ENCODE results near the gene COL10A1. TPM values are rescaled to one million over a fixed set of nuclear protein-coding genes. Genes with fewer than 3 reads are reported as not detected.
A peak's percentile ranks its signal among the peaks of the same experiment; 100 is the strongest.

Gene COL10A1
- polyA plus RNA-seq, 1 experiment: 0.11 TPM

GRCh38 chr6:116074732-116075390, 51.1 kb downstream of the COL10A1 start:
- POLR2A ChIA-PET: no interaction called here
- no peaks in the 10 kb centered on the region for H3K27me3 ChIP-seq (ENCODE audit: control insufficient read depth, insufficient read depth, low read length)
- TF ChIP-seq CTCF (IDR thresholded peaks at IDR 0.05; ENCODE audit: insufficient read depth, low read depth, low read length): no peak
- no peaks in the 10 kb centered on the region for H3K36me3 ChIP-seq (ENCODE audit: control insufficient read depth, insufficient read depth, low read length)
- no peak for DNase-seq (ENCODE audit: low read depth)
- CTCF ChIA-PET: interaction anchor here (1.2 kb wide), 1 partner anchor 9 kb away, joined by 3 read pairs; no protein-coding TSS in a partner anchor
- no peak overlapping the region for H3K4me3 ChIP-seq (ENCODE audit: low read depth, low read length)

- POLR2A ChIA-PET: no interaction called here
- no peak overlapping the region for H3K4me3 ChIP-seq (ENCODE audit: low read depth, low read length)
These were observed 52.0 kb downstream of the COL10A1 start for GRCh38 chr6:116073765-116074440.

GRCh38 chr6:116072368-116072767, 53.6 kb downstream of the COL10A1 start:
- CTCF ChIA-PET: no interaction called here
- no peak overlapping the region for H3K4me3 ChIP-seq (ENCODE audit: low read depth, low read length)
- no peaks in the 10 kb centered on the region for H3K36me3 ChIP-seq (ENCODE audit: control insufficient read depth, insufficient read depth, low read length)
- H3K27me3 ChIP-seq (ENCODE audit: control insufficient read depth, insufficient read depth, low read length): no peaks in the 10 kb centered on the region
- DNase-seq (ENCODE audit: low read depth): no peak
- TF ChIP-seq CTCF (IDR thresholded peaks at IDR 0.05; ENCODE audit: insufficient read depth, low read depth, low read length): no peak
- POLR2A ChIA-PET: no interaction called here

More at GRCh38 chr6:116073765-116074440, 52.0 kb downstream of the COL10A1 start:
- no peak for TF ChIP-seq CTCF (IDR thresholded peaks at IDR 0.05; ENCODE audit: insufficient read depth, low read depth, low read length)
- no peaks in the 10 kb centered on the region for H3K27me3 ChIP-seq (ENCODE audit: control insufficient read depth, insufficient read depth, low read length)
- CTCF ChIA-PET: interaction anchor here (1.2 kb wide), 1 partner anchor 10 kb away, joined by 3 read pairs; no protein-coding TSS in a partner anchor
- no peaks in the 10 kb centered on the region for H3K36me3 ChIP-seq (ENCODE audit: control insufficient read depth, insufficient read depth, low read length)
- DNase-seq (ENCODE audit: low read depth): peak; percentile 40

GRCh38 chr6:116070616-116071389, 55.1 kb downstream of the COL10A1 start:
- TF ChIP-seq CTCF (IDR thresholded peaks at IDR 0.05; ENCODE audit: insufficient read depth, low read depth, low read length): no peak
- no peak for DNase-seq (ENCODE audit: low read depth)
- ChIA-PET CTCF (interaction anchor here (0.8 kb wide), 1 partner anchor 30 kb away, joined by 4 read pairs; the partner anchor contains the start of gene NT5DC1), POLR2A (no interaction called here)
- no peaks in the 10 kb centered on the region for H3K36me3 ChIP-seq (ENCODE audit: control insufficient read depth, insufficient read depth, low read length)
- H3K27me3 ChIP-seq (ENCODE audit: control insufficient read depth, insufficient read depth, low read length): no peaks in the 10 kb centered on the region
- H3K4me3 ChIP-seq (ENCODE audit: low read depth, low read length): no peak overlapping the region

- CTCF ChIA-PET: no interaction called here
- no peaks in the 10 kb centered on the region for H3K36me3 ChIP-seq (ENCODE audit: control insufficient read depth, insufficient read depth, low read length)
- POLR2A ChIA-PET: no interaction called here
- H3K27me3 ChIP-seq (ENCODE audit: control insufficient read depth, insufficient read depth, low read length): no peaks in the 10 kb centered on the region
- no peak overlapping the region for H3K4me3 ChIP-seq (ENCODE audit: low read depth, low read length)
- TF ChIP-seq CTCF (IDR thresholded peaks at IDR 0.05; ENCODE audit: insufficient read depth, low read depth, low read length): no peak
- no peak for DNase-seq (ENCODE audit: low read depth)
These were observed 55.8 kb downstream of the COL10A1 start for GRCh38 chr6:116070101-116070500.
